ENCODE results near the gene RAG2. TPM values are rescaled to one million over a fixed set of nuclear protein-coding genes. Genes with fewer than 3 reads are reported as not detected.

The RAG2 gene
- total RNA-seq, 3 donors from 2014 or later: not detected

DNA sequence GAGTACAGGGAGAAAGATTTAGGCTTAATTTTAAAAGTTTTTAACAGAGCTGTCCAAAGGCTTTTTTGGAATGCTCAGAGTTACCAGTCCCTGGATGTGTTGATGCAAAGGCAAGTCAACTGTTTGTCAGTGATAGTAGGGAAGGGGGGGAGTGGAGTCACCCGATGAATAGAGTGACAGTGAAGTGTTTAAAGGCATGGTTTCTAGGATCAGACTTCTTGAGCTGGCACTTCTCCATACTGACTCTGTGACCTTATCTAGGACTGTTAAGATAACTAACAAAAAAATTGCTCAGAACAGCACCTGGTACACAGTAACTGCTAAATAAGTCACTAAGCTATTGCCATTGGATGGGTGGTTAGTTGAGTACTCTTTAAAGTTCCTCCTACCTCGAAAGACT lies 11.3 kb upstream of the RAG2 start:
- Histone ChIP-seq H3K4me3 (no peak overlapping the region), H3K27me3 (no peaks in the 10 kb centered on the region), H3K36me3 (no peaks in the 10 kb centered on the region), H3K27ac (no peak overlapping the region), H3K9me3 (no peaks in the 10 kb centered on the region), H3K4me1 (no peaks in the 10 kb centered on the region)
- TF ChIP-seq, protein P1, sequence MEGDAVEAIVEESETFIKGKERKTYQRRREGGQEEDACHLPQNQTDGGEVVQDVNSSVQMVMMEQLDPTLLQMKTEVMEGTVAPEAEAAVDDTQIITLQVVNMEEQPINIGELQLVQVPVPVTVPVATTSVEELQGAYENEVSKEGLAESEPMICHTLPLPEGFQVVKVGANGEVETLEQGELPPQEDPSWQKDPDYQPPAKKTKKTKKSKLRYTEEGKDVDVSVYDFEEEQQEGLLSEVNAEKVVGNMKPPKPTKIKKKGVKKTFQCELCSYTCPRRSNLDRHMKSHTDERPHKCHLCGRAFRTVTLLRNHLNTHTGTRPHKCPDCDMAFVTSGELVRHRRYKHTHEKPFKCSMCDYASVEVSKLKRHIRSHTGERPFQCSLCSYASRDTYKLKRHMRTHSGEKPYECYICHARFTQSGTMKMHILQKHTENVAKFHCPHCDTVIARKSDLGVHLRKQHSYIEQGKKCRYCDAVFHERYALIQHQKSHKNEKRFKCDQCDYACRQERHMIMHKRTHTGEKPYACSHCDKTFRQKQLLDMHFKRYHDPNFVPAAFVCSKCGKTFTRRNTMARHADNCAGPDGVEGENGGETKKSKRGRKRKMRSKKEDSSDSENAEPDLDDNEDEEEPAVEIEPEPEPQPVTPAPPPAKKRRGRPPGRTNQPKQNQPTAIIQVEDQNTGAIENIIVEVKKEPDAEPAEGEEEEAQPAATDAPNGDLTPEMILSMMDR (IDR thresholded peaks at IDR 0.05): no peak
- DNase-seq (ENCODE audit: low spot score in 2 of 2): no peak
- intact Hi-C loops (cut with DNase I; ENCODE audit: low total_unique reads): no loop called here

DNA sequence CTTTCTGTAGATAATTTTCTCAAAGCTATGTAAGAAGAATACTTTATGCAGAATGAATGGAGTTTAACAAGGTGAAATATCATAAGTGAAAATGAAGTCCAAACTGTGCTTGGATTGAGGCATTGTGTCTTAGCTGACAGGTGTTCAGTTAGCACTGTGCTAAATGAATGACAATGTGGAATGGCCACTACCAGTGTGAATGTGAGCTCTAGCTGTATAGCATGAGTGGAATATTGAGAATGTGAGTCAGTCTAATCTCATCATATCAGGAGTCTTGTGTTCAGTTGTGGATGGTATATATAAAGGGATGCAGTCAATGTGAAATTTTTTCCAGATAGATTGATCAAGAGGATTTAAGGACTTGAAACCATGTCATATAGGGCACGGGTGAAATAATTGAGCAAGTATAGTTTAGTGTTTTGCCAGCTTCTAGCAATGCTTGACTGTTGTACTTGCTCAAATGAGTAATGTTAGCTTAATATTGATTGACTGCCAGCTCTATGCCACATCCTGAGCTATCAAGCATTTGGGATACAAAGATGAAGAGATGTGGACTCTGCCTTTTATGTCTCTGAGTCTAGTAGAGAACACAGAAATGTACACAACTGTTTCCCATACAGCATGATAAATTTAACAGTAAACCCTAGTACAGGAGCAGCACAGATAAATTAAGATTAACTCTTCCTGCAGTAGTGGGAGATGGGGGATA lies 10.6 kb upstream of the RAG2 start:
- Histone ChIP-seq H3K36me3 (no peaks in the 10 kb centered on the region), H3K27ac (no peak overlapping the region), H3K4me1 (no peaks in the 10 kb centered on the region), H3K4me3 (no peak overlapping the region), H3K9me3 (no peaks in the 10 kb centered on the region), H3K27me3 (no peaks in the 10 kb centered on the region)
- TF ChIP-seq POLR2A (IDR thresholded peaks at IDR 0.05): no peak
- TF ChIP-seq, protein P1 (IDR thresholded peaks at IDR 0.05): no peak
- TF ChIP-seq POLR2AphosphoS5 (IDR thresholded peaks at IDR 0.05): no peak
- no peak for DNase-seq (ENCODE audit: low spot score in 2 of 2)
- intact Hi-C loops (cut with DNase I; ENCODE audit: low total_unique reads): no loop called here

DNA sequence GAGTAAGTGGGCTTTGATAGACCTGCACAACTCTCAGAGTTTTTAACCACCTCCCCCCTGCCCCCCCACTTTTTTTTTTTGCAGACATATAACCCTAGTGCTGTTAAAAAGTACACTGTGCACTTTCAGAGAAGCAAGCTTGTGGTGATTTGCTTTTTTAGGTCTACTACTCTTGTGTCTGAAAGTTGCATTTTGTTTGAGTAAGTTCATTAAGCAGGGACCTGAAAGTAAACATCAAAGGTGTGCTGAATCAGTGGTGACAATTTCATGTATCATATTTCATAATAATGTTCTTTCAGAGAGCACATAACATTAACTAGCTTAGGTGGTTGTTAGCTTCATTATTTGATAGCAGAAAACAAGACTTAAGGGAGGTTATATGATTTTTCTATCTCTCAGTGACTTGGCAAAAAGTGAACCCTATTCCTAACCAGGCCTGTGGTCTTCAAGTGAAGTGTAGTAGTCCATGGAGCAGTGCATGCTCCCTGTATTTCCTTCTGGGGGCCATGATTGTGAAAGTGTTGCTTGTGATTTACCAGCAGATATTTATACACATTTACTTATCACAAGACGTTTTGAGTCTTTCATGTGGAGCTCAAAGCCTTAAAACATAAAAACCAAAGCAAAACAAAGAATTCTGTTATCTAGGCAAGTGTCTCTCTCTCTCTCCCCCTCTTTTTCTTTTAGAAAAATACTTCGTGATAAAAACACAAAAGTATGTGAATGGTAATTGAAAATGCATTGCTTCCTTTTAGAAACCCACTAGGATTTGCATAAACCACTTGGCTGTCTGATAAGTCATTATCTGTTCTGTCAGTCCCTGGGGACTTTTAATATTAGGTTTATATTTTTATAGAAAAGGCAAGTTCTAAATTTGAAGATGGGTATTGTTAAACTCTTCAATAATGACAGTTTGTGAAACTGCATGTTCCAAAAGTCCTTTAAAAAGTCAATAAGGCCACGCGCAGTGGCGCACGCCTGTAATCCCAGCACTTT lies 7.5 kb upstream of the RAG2 start:
- DNase-seq (ENCODE audit: low spot score in 2 of 2): no peak
- Histone ChIP-seq H3K27ac (no peak overlapping the region), H3K36me3 (no peaks in the 10 kb centered on the region), H3K4me3 (no peak overlapping the region), H3K27me3 (no peaks in the 10 kb centered on the region), H3K4me1 (no peaks in the 10 kb centered on the region), H3K9me3 (no peaks in the 10 kb centered on the region)
- intact Hi-C loops (cut with DNase I; ENCODE audit: low total_unique reads): no loop called here
- TF ChIP-seq POLR2A (IDR thresholded peaks at IDR 0.05): no peak
- no peak for TF ChIP-seq POLR2AphosphoS5 (IDR thresholded peaks at IDR 0.05)
- TF ChIP-seq, protein P1 (IDR thresholded peaks at IDR 0.05): no peak

DNA sequence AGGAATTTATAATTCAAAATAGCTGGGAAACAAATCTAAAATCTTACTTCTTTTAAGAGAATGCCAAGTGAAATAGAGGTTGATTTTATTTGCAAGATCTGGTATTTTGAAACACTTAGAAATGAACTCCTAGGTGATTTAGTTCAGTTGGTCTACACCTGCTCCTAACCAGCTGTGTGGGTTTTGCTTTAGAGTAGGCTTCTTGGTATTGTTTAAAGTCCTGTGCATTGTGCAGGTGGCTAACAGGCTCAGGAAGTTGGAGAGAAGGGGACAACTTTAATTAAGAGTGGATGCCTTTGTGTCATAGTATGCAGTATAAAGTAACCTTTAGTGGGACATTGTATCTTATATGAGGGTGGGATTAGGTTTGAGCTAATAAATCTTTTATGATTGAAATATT lies 4.1 kb upstream of the RAG2 start:
- Histone ChIP-seq H3K4me3 (no peak overlapping the region), H3K4me1 (no peaks in the 10 kb centered on the region), H3K9me3 (no peaks in the 10 kb centered on the region), H3K27ac (no peak overlapping the region), H3K27me3 (no peaks in the 10 kb centered on the region), H3K36me3 (no peaks in the 10 kb centered on the region)
- DNase-seq (ENCODE audit: low spot score in 2 of 2): no peak
- intact Hi-C loops (cut with DNase I; ENCODE audit: low total_unique reads): no loop called here
- TF ChIP-seq, protein P1 (IDR thresholded peaks at IDR 0.05): no peak
- TF ChIP-seq POLR2AphosphoS5 (IDR thresholded peaks at IDR 0.05): no peak
- TF ChIP-seq POLR2A (IDR thresholded peaks at IDR 0.05): no peak

DNA sequence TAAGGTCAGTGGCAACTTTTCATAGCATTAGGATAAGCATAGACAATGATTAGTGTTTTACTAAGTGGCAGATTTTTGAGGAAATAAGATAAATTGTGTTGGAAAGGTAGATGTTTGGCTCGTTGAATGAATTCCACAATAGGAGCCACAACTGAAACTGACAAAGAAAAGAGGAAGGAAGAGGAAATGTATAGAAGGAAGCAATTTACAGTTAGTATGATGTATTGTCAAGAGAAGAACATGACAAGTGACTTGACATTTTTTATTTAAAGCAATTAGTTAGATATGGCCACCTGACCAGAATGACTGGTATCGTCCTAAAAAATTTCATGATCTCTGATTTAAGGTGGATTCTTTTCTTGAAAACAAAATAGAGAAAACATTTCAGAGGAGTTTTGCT lies 3.1 kb upstream of the RAG2 start:
- TF ChIP-seq, protein P1 (IDR thresholded peaks at IDR 0.05): no peak
- Histone ChIP-seq H3K27me3 (no peaks in the 10 kb centered on the region), H3K4me3 (no peak overlapping the region), H3K27ac (no peak overlapping the region), H3K36me3 (no peaks in the 10 kb centered on the region), H3K4me1 (no peaks in the 10 kb centered on the region), H3K9me3 (no peaks in the 10 kb centered on the region)
- intact Hi-C loops (cut with DNase I; ENCODE audit: low total_unique reads): no loop called here
- DNase-seq (ENCODE audit: low spot score in 2 of 2): no peak

All from breast epithelium (tissue), 4 donors.